Endometrial microvascular endothelial cells (primary cell): ENCODE measurements around the gene DLD. TPM values are rescaled to one million over a fixed set of nuclear protein-coding genes. Genes with fewer than 3 reads are reported as not detected.
"Not testable (repeated sequence)": the region's sequence is repeated elsewhere in the genome, so short reads cannot be mapped to it uniquely, and the experiment has no call there.

Source experiments
- in situ Hi-C: cut with HindIII; loops from 2 replicates; pipeline ENCODE4 v1.10.0; 2017; ENCODE audit warnings: low sequenced_read_pairs, low pct_unique_long_range_greater_than_20kb; ENCODE audit errors: inconsistent ontology term
- total RNA-seq: library from RNA; depleted of rRNA; stranded (reverse); fragments of >200 nt; gene quantifications from one replicate; pipeline ENCODE4 v1.2.3, GENCODE V29; 2015; ENCODE audit errors: inconsistent ontology term

The DLD gene
- total RNA-seq, 1 donor from 2014 or later: 161 TPM

- in situ Hi-C loops: no loop called here
These were observed 47.7 kb downstream of the DLD start for GRCh38 chr7:107938456-107939250.

GRCh38 chr7:107939573-107940489 lies 48.8 kb downstream of the DLD start:
- in situ Hi-C loops: no loop called here

- in situ Hi-C loops: no loop called here
These were observed 50.0 kb downstream of the DLD start for GRCh38 chr7:107940951-107941350.

- in situ Hi-C loops: no loop called here
These were observed 52.0 kb downstream of the DLD start for GRCh38 chr7:107943018-107943417.

- in situ Hi-C loops: no loop called here
These were observed 53.6 kb downstream of the DLD start for GRCh38 chr7:107944411-107945169.

GRCh38 chr7:107945332-107945731 lies 54.3 kb downstream of the DLD start:
- in situ Hi-C loops: no loop called here

- in situ Hi-C loops: no loop called here
These were observed 55.5 kb downstream of the DLD start for GRCh38 chr7:107946451-107946850.

- in situ Hi-C loops: no loop called here
These were observed 55.9 kb downstream of the DLD start for GRCh38 chr7:107946881-107947280.

- in situ Hi-C loops: no loop called here
These were observed 57.9 kb downstream of the DLD start for GRCh38 chr7:107948645-107949442.

GRCh38 chr7:107949443-107949935 lies 58.5 kb downstream of the DLD start:
- in situ Hi-C loops: no loop called here

GRCh38 chr7:107951172-107951787 lies 60.3 kb downstream of the DLD start:
- in situ Hi-C loops: no loop called here

GRCh38 chr7:107951896-107952295 lies 60.9 kb downstream of the DLD start:
- in situ Hi-C loops: no loop called here

- in situ Hi-C loops: no loop called here
These were observed 62.4 kb downstream of the DLD start for GRCh38 chr7:107953265-107953923.

- in situ Hi-C loops: no loop called here
These were observed 62.9 kb downstream of the DLD start for GRCh38 chr7:107953924-107954303.

- in situ Hi-C loops: no loop called here
These were observed 64.4 kb downstream of the DLD start for GRCh38 chr7:107955394-107955793.

GRCh38 chr7:107956950-107957349 lies 66.0 kb downstream of the DLD start:
- in situ Hi-C loops: not testable (repeated sequence)

GRCh38 chr7:107957436-107957835 lies 66.5 kb downstream of the DLD start:
- in situ Hi-C loops: no loop called here
